H1 (cell line): ENCODE data around the gene IFT74. TPM values are rescaled to one million over a fixed set of nuclear protein-coding genes. Genes with fewer than 3 reads are reported as not detected.

Experiments used
- HDAC2 ChIP-seq, 2 experiments: fragments of 300-600 bp in 1 of 2; sonication (generic) in 1 of 2; IDR thresholded peaks; 2 replicates each; pipeline ENCODE4 v1.6.1; 2011 to 2012; ENCODE audit warnings: low read depth in 2 of 2, low read length in 2 of 2, mild to moderate bottlenecking in 2 of 2, moderate library complexity in 2 of 2, borderline replicate concordance in 1 of 2, inconsistent platforms in 1 of 2
- KDM1A ChIP-seq: fragments of 200-600, 300-600 bp; sonication (generic); IDR thresholded peaks from 2 replicates; pipeline ENCODE4 v1.7.1; 2016; ENCODE audit warnings: mild to moderate bottlenecking, low read length, borderline replicate concordance
- PHF8 ChIP-seq: fragments of 200-600 bp; sonication (generic); conservative IDR thresholded peaks from 2 replicates; pipeline ENCODE4 v1.7.1; 2012; ENCODE audit warnings: low read depth, mild to moderate bottlenecking, inconsistent platforms, low read length, moderate library complexity
- POLR2A ChIP-seq, 2 experiments: IDR thresholded peaks; 1 replicate in 1 of 2; 2 replicates in 1 of 2; pipeline ENCODE4 v1.6.1; 2011; ENCODE audit warnings: low read depth in 2 of 2, low read length in 2 of 2, mild to moderate bottlenecking in 2 of 2; ENCODE audit errors: control extremely low read depth in 1 of 2
- RBBP5 ChIP-seq: IDR thresholded peaks from 2 replicates; pipeline ENCODE4 v1.7.1; 2012; ENCODE audit warnings: low read depth, mild to moderate bottlenecking, inconsistent platforms, low read length, moderate library complexity, borderline replicate concordance
- SRF ChIP-seq: IDR thresholded peaks from 2 replicates; pipeline ENCODE4 v1.6.1; 2011; ENCODE audit warnings: mild to moderate bottlenecking, low read depth, low read length, moderate library complexity
- polyA plus RNA-seq, 7 experiments: library from polyadenylated mRNA; depleted of rRNA in 3 of 7; stranded (reverse) in 5 of 7; unstranded in 2 of 7; fragments of >200 nt in 5 of 7; fragments of 200-250 nt in 2 of 7; gene quantifications; 1 replicate in 5 of 7; 2 replicates in 1 of 7; 4 replicates in 1 of 7; pipeline versions ENCODE4 v1.2.1 to v1.2.3, GENCODE V29; 2011 to 2013; ENCODE audit warnings: missing spikeins in 2 of 7, mixed read lengths in 2 of 7
- total RNA-seq: library from RNA; stranded (reverse); fragmentation: NEBNext Ultra II Directional; extraction: Animal tissue kit (Norgen Biotek cat#: 25700); gene quantifications from 2 replicates; pipeline ENCODE4 v1.2.1, GENCODE V29; 2021

IFT74 gene
- total and polyA plus RNA-seq, 2 of the 8 experiments (the other 6 are each of a cell fraction or from before 2014, with no cell fraction given) = 4.4 to 17.8 TPM

DNA sequence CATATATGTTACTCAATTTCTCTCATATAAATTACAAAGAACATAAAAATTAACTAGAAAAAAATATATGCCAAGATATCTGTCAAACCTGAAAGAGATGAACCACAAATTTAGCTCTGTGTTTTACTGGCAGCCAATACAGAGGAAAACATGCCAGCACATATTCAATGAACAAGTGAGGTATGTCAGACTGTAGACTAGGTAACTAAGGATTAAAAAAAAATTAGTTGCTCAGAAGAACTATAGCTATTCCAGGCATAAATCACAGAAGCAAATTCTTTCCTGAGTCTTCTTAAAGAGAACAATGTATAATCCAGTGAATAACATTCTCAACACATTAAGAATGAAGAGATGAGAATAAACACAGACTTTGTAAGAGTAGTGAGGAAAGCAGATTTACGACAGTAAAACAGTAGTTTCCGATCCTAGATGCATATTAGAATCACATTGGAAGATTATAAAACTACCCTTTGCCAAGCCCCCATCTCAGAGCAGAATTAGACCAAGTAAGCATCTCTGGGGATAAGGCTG, 43.0 kb upstream of the IFT74 start (continued):
- TF ChIP-seq PHF8 (no peak), RBBP5 (no peak), HDAC2 (IDR thresholded peaks at IDR 0.05; ENCODE audit: borderline replicate concordance in 1 of 2, low read depth in 2 of 2, low read length in 2 of 2) (no peak), KDM1A (no peak), POLR2A (IDR thresholded peaks at IDR 0.05; ENCODE audit: control extremely low read depth in 1 of 2, low read depth in 2 of 2, low read length in 2 of 2) (no peak), SRF (no peak)
